ENCODE measurements around the gene AKR1C2.

DNA sequence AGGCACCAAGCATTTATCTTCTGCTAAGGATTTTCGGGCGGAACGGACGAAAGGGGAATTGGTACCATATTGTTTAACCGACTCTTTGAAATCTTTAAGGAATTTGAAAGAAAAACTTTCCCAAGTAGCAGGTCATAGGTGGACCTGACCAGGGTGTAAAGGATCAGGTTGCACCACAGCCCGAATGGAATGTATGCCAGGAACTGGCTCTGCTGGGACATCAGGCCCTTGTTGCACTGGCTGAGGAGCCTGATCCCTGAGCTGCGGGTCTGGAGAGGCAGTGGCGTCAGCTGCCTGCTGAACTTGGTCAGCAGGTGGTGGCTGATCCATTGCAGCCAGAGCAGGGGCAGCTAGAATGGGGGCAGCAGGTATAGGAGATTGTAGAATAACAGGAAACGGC, 41.4 kb upstream of the AKR1C2 start:
- TF ChIP-seq, protein P1, sequence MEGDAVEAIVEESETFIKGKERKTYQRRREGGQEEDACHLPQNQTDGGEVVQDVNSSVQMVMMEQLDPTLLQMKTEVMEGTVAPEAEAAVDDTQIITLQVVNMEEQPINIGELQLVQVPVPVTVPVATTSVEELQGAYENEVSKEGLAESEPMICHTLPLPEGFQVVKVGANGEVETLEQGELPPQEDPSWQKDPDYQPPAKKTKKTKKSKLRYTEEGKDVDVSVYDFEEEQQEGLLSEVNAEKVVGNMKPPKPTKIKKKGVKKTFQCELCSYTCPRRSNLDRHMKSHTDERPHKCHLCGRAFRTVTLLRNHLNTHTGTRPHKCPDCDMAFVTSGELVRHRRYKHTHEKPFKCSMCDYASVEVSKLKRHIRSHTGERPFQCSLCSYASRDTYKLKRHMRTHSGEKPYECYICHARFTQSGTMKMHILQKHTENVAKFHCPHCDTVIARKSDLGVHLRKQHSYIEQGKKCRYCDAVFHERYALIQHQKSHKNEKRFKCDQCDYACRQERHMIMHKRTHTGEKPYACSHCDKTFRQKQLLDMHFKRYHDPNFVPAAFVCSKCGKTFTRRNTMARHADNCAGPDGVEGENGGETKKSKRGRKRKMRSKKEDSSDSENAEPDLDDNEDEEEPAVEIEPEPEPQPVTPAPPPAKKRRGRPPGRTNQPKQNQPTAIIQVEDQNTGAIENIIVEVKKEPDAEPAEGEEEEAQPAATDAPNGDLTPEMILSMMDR (IDR thresholded peaks at IDR 0.05), result no peak
- TF ChIP-seq EZH2 (IDR thresholded peaks at IDR 0.05), result no peak
